Measurements from ENCODE around the gene CHDH.

The CHDH gene

DNA sequence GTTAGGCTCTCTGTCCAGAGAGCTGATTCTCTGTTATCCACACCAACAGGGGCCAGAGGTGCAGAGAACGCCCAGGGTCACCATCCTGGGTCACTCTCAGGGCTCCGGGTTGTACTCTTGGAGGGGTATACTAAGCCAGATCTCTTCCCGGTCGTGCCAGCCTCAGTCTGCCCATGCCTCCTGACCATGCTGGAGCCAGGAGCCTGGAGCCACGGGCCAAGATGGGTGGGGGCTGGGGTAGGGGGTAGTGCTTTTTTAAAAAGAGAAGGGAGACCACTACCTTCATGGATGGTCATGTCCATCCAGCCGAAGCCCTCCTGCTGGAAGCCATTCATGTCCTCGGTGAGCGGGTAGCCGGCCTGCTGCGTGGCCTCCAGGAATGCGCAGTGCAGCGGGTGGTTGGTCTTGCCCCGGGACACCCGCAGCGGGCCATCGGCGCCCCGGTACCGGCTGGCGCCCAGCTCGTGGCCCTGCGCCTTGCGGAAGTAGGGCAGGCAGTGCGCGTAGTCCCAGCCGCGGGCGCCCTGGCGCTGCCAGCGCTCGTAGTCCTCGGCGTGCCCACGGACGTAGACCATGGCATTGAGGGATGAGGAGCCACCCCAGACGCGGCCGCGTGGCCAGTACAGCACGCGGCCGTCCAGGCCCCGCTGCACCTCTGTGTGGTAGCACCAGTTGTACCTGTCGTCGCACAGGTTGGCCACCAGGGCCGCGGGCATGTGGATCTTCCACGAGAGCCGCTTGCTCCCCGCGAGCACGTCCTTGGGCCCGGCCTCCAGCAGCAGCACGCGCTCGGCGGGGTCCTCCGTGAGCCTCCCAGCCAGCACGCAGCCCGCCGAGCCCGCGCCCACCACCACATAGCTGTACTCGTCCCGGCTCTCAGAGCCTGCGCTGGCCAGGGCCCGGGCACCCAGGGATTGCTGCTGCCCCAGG is 22.9 kb downstream of the CHDH start:
- DNase-seq (ENCODE audit: low spot score), result no peak

- no peak for DNase-seq (ENCODE audit: low spot score)
These were observed 23.9 kb downstream of the CHDH start for GRCh38 chr3:53822331-53822741.

DNA sequence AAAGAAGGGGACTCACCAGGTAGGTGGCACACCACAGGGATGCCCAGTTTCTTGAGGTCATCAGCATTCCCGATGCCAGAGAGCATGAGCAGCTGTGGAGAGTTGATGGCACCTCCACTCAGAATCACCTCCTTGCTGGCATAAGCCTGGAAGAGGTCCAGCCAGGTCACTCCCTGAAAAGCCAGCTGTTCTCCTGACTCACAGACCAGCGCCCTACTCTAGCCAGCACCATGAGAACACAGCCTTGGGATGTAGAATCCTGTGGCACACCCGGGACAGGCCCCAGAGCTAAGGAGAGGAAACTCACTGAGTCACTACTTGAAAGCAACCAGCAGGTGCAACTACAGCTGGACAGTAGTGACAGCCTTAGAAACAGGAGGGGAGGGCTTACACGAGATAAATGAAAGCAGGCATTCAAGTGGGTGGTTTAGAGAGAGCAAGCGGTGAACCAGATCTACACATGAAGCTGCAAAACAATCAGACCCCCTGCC is 24.5 kb downstream of the CHDH start:
- DNase-seq (ENCODE audit: low spot score), result peak; percentile 37

DNA sequence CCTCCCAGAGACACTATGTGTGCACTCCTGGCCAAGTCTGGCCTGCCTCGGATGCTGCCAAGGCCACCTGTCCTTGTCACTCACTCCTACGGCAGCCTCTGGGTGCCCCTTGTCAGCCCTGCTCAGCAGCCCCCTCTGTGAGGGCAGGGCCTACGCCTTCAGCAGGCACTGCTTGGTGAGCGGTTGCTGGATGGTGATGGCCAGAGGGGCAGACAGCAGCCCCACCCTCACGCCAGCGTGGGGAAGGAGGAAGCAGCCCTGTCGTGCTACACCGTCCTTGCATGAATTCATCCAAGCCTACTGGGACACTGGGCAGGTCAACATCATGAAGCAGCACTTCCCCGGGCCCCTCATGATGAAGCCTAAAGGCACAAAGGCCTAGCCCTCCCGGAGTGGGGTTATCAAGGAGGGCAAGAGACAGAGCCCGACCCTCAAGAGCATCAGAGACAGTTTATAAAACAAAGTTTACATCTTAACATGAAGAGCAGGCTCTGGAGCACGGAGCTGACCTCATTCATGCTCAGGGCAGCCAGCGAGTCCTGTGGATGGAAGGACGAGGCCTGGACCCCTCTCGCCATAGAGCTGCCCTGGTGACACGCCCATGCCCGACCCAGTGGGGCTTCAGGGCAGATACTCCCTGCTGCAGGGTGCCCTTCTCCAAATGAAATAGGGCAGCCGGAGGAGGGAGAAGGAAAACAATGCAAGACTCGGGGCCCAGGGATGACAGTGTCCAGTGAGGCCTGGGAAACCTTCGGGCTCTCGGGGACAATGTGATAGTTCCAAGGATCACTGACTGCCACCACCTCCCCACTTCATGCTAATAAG is 25.3 kb downstream of the CHDH start:
- DNase-seq (ENCODE audit: low spot score), result no peak

- DNase-seq (ENCODE audit: low spot score), result no peak
These were observed 26.1 kb downstream of the CHDH start for GRCh38 chr3:53820084-53820483.

DNA sequence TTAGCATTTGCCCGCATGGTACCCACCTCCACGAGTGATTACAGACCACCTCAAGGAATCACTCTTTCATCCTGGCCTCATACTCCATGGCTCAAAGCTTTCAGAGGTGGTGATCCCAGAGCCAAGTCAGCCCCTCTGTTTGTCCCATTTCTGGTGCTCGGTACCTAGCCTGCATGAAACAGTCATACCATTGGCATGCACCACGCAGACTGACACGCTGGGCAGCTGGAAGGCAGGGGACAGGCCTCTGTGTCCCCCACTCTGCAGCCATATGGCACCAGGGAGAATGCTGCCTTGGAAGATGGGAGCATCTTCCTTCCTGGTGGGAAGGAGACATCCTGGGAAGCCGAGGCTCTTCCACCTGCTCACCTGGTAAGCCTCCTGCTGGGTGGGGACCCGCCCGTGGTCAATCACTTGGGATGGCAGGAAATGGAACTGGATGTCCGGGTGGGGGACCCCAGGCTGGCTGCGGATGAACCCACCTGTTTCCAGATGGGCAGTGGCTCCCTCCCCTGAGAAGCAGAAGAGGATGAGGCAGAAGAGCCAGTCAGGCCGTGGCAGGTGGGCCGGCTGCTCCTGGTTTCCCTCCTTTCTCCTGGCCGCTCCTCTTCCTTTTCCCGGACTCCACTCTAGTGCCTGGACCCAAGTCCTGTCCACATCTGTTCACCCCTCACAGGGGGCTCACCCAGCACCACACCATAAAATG is 26.9 kb downstream of the CHDH start:
- no peak for DNase-seq (ENCODE audit: low spot score)

DNA sequence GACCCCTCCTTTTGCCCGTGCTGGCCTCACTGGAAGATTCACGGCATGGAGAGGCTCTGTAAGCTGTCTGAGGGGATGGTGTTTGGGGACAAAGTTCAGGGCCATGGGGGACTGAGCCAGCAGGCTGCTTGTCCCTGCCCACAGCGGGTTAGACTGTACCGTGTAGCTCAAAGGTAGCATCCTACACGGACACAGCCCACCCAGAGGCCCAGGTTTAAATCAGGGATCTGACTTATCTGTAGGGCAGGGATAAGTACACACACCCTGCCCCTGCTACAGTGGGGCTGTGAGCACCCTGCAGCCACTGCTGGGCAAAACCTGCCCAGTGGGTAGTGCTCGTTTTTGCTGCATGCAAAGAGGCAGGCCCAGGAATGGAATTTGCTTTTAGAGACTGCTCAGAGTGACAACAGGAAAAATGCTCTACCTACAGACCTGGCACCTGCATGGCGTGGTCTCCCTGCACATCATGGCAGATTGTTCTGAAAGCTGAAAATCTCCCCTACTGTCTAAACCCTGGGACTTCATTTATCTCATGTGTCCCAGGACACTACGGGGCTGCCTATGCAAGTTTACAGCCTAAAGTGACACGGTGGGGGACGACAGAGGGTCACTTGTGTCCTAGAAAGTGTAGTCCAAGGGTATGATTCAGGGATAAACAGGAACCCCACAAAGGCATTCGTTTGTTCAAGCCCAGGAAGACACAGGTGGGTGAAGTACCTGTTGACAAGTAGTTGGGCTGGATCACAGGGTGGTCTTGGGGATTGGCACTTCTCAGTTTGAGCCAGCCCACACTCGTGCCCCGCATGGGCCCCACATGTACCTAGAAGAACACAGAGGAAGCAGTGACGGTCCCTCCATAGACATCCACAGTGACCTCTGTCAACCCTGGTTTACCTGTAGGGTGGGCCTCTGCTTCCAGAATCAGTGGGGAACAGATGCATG is 27.7 kb downstream of the CHDH start:
- no peak for DNase-seq (ENCODE audit: low spot score)

DNA sequence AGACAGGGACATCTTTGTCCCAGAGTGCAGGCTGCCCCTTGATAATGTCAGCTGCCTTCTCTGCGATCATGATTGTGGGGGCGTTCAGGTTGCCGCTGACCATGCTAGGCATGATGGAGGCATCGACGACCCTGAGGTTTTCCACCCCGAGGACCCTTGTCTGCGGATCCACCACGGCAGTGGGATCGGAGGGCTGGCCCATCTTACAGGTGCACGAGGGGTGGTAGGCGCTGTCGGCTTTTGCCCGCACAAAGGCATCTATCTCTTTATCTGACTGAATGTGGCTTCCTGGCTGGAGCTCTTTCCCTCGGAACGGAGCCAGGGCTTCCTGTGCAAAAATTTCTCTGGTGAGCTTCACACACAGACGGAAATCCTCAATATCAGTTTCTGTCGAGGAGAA is 28.4 kb downstream of the CHDH start:
- DNase-seq (ENCODE audit: low spot score), result no peak

- no peak for DNase-seq (ENCODE audit: low spot score)
These were observed 29.0 kb downstream of the CHDH start for GRCh38 chr3:53817211-53817610.

DNA sequence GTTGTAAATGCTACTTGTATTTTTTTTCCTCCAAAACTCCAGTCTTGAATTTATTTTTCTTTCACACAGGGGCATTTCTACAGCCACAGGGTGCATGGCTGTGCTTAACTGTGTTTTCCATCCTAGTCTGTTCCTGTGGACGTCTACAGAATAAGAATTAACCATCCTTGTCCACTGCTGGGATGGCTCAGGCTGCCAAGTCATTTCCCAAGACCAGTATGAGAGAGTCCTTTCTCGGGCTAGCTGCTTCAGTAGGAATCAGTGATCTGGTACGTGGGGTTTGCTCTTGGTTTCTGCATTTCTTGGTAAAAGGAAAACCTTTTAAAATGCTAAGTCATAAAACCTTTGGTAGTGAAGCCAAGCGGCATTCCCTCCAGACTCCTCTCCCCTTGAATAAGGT is 29.8 kb downstream of the CHDH start:
- no peak for DNase-seq (ENCODE audit: low spot score)

- no peak for DNase-seq (ENCODE audit: low spot score)
These were observed 30.6 kb downstream of the CHDH start for GRCh38 chr3:53815651-53816050.

GRCh38 chr3:53815067-53815466 is 31.2 kb downstream of the CHDH start:
- DNase-seq (ENCODE audit: low spot score), result no peak

DNA sequence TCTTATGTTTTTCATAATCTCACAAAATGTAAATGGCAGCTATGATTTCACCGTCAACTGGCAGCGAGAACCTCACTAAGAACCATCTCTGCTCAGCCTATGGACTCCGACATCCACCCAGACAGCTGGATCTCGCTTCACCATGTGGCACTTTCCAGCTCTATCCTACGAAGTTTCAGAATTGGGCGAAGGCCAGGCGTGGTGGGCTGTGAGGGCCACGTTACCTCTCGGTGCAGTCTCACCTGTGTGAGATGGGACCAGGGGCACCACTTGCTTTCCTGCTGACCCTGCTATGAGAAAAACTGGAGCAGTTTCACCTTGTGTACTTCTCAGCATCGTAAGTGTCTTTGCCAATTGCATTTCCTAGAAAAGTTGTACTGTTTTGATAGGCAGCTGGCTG is 32.3 kb downstream of the CHDH start:
- DNase-seq (ENCODE audit: low spot score), result no peak

GRCh38 chr3:53813229-53813628 is 33.0 kb downstream of the CHDH start:
- DNase-seq (ENCODE audit: low spot score), result no peak

GRCh38 chr3:53812434-53812833 is 33.8 kb downstream of the CHDH start:
- no peak for DNase-seq (ENCODE audit: low spot score)

DNA sequence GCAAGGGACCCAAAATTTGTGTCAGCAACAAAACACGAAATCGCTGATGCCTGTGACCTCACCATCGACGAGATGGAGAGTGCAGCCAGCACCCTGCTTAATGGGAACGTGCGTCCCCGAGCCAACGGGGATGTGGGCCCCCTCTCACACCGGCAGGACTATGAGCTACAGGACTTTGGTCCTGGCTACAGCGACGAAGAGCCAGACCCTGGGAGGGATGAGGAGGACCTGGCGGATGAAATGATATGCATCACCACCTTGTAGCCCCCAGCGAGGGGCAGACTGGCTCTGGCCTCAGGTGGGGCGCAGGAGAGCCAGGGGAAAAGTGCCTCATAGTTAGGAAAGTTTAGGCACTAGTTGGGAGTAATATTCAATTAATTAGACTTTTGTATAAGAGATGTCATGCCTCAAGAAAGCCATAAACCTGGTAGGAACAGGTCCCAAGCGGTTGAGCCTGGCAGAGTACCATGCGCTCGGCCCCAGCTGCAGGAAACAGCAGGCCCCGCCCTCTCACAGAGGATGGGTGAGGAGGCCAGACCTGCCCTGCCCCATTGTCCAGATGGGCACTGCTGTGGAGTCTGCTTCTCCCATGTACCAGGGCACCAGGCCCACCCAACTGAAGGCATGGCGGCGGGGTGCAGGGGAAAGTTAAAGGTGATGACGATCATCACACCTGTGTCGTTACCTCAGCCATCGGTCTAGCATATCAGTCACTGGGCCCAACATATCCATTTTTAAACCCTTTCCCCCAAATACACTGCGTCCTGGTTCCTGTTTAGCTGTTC is 34.9 kb downstream of the CHDH start:
- DNase-seq (ENCODE audit: low spot score), result no peak

GRCh38 chr3:53809764-53810400 is 36.3 kb downstream of the CHDH start:
- no peak for DNase-seq (ENCODE audit: low spot score)

DNA sequence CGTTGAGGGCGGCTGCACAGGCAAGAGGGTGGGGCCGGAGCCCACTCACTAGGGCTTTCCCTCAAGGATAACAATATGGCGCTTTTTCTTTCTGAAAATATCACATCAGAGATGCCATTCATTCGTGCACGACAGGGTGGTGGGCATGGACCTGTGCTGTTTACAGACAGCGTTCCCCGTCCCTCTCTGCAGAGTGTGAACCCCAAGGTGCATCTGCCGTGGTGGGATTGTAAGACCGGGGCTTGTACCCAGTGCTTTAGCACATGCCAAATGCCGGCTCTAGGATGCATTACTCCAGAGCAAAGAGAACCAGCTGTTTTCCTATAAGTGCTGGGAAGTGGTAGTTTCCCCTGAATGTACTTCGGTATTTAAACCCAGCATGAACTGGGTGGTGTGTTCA is 37.0 kb downstream of the CHDH start:
- no peak for DNase-seq (ENCODE audit: low spot score)

- no peak for DNase-seq (ENCODE audit: low spot score)
These were observed 37.7 kb downstream of the CHDH start for GRCh38 chr3:53808496-53808895.

Measured in AG20443 (cell line).